ENCODE measurements around the gene DLK2. TPM values are rescaled to one million over a fixed set of nuclear protein-coding genes. Genes with fewer than 3 reads are reported as not detected.

Gene DLK2
- total and polyA plus RNA-seq, 10 donors, result 0.12 to 0.68 (median 0.42) TPM; not detected in 2

DNA sequence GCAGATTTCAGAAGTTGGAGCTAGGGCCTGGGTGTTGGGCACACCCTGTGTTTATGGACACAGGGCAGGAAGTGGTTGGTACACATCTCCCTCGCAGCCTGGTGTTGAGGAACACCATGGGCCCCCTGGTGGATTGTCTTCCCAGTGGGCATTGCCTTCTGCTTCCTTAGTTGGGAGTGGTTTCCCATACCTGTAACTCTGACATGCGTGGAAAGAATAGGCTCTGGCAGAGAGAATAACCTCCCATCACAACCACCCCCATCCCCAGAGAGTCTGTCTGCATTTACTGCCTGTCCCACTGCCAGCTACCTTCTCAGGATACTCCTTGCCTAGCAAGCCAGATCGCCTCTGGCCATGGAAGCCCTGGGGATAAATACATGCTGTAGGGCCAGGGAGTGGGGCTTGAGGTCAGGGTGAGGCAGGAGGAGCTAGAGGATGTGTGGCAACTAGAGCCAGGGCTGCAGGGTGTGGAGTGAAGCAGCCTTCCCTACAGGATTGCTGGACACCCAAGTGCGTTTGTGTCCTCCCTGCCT, 40.1 kb upstream of the DLK2 start:
- Histone ChIP-seq H3K4me1 (peaks cover 0 to 30% (median 18%) of the 10 kb centered on the region in 6 donors), H3K27me3 (replicated peaks in 1 of 7) (no peaks in the 10 kb centered on the region), H3K4me3 (no peak overlapping the region), H3K27ac (peak overlapping the region in 2 of 8 donors; percentile 8 to 9), H3K9me3 (no peaks in the 10 kb centered on the region), H3K36me3 (peaks cover 0 to 56% (median 28%) of the 10 kb centered on the region in 6 donors)
- no peak for DNase-seq
- 64 to 78% (median 71%) methylated on average over 2 to 4 of the region's 4 CpGs for WGBS, 5 donors
- no peak for TF ChIP-seq POLR2A (IDR thresholded peaks at IDR 0.05)
- TF ChIP-seq, protein P1, sequence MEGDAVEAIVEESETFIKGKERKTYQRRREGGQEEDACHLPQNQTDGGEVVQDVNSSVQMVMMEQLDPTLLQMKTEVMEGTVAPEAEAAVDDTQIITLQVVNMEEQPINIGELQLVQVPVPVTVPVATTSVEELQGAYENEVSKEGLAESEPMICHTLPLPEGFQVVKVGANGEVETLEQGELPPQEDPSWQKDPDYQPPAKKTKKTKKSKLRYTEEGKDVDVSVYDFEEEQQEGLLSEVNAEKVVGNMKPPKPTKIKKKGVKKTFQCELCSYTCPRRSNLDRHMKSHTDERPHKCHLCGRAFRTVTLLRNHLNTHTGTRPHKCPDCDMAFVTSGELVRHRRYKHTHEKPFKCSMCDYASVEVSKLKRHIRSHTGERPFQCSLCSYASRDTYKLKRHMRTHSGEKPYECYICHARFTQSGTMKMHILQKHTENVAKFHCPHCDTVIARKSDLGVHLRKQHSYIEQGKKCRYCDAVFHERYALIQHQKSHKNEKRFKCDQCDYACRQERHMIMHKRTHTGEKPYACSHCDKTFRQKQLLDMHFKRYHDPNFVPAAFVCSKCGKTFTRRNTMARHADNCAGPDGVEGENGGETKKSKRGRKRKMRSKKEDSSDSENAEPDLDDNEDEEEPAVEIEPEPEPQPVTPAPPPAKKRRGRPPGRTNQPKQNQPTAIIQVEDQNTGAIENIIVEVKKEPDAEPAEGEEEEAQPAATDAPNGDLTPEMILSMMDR (IDR thresholded peaks at IDR 0.05 in 8 of 11, conservative IDR thresholded peaks at IDR 0.05 in 3 of 11), result peak in 4 of 11 experiments; percentile 6 to 19 (median 10)
- intact Hi-C loops (cut with DNase I; ENCODE audit: low total_unique reads), result no loop called here

DNA sequence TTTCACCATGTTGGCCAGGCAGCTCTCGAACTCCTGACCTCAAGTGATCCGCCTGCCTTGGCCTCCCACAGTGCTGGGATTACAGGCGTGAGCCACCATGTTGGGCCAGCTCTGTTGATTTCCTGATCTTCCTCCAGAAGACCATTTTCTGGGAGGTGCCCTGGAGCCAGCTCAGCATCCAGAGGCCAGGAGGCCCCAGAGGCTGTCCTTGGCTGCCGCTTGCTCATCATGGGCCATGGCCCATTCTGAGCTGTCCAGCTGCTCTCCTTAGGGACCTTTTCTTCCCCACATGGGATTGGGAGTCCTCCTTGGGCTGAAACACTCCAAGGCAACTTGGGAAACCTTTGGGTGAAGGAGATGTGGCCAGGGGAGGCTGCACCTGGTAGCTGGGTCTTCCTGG, 39.4 kb upstream of the DLK2 start:
- intact Hi-C loops (cut with DNase I; ENCODE audit: low total_unique reads), result no loop called here
- Histone ChIP-seq H3K27me3 (replicated peaks in 1 of 7) (no peaks in the 10 kb centered on the region), H3K36me3 (peaks cover 0 to 49% (median 21%) of the 10 kb centered on the region in 6 donors), H3K27ac (peak overlapping the region in 2 of 8 donors; percentile 8 to 9), H3K4me3 (no peak overlapping the region), H3K4me1 (peaks cover 0 to 28% (median 17%) of the 10 kb centered on the region in 6 donors), H3K9me3 (no peaks in the 10 kb centered on the region)
- 93 to 100% (median 96%) methylated on average over 4 of the region's 4 CpGs for WGBS, 5 donors
- no peak for TF ChIP-seq POLR2AphosphoS5 (IDR thresholded peaks at IDR 0.05)
- TF ChIP-seq, protein P1 (IDR thresholded peaks at IDR 0.05 in 8 of 11, conservative IDR thresholded peaks at IDR 0.05 in 3 of 11), result no peak
- TF ChIP-seq POLR2A (IDR thresholded peaks at IDR 0.05), result no peak
- no peak for DNase-seq

DNA sequence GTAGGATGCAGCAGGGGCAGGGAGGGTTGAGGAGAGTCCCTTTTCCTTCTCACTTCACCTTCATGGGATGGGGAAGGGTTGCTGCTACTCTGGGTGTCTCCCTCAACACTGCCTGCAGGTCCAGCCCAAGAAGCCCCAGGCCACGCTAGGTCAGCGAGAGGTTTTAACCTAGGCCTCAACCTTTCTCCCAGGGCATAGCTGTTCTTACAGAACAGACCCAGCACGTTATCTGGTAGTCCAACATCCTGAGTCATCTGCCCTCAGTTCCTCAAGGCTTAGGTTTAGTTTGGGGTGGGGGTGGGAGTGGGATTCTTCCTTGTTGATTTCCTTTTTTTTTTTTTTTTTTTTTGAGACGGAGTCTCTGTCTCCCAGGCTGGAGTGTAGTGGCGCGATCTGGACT, 39.0 kb upstream of the DLK2 start:
- Histone ChIP-seq H3K36me3 (peaks cover 0 to 45% (median 16%) of the 10 kb centered on the region in 6 donors), H3K27me3 (replicated peaks in 1 of 7) (no peaks in the 10 kb centered on the region), H3K9me3 (no peaks in the 10 kb centered on the region), H3K27ac (no peak overlapping the region), H3K4me3 (no peak overlapping the region), H3K4me1 (peaks cover 0 to 23% (median 15%) of the 10 kb centered on the region in 6 donors)
- TF ChIP-seq, protein P1 (IDR thresholded peaks at IDR 0.05 in 8 of 11, conservative IDR thresholded peaks at IDR 0.05 in 3 of 11), result no peak
- TF ChIP-seq POLR2AphosphoS5 (IDR thresholded peaks at IDR 0.05) (no peak), POLR2A (IDR thresholded peaks at IDR 0.05) (no peak)
- 87 to 99% (median 92%) methylated on average over 5 to 6 of the region's 6 CpGs for WGBS, 5 donors
- DNase-seq, result no peak
- intact Hi-C loops (cut with DNase I; ENCODE audit: low total_unique reads), result no loop called here

DNA sequence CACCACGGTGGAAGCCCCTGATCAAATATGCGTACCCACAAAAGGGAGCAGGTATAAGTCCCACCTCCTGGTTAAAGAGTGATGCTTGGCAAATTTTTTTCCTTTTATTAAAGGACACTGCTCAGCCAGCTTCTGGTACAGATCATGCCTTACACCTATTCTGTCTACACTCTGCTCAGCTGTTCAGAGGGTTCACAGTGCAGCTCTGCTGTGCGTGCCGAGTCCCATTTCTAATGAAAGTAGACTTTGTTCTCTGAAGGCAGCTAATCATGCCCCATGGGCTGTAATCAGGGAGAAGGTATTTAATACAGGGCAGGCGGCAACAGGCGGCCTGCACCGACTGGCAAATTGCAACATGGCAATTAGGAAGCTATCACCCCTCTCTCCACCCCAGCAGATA, 38.5 kb upstream of the DLK2 start:
- peaks cover 0 to 40% (median 11%) of the 10 kb centered on the region in 6 donors for H3K36me3 ChIP-seq
- WGBS, 5 donors, result 89 to 95% (median 94%) methylated on average over 7 of the region's 7 CpGs
- intact Hi-C loops (cut with DNase I; ENCODE audit: low total_unique reads), result no loop called here
- no peaks in the 10 kb centered on the region for H3K9me3 ChIP-seq
- no peak for TF ChIP-seq POLR2AphosphoS5 (IDR thresholded peaks at IDR 0.05)
- TF ChIP-seq, protein P1 (IDR thresholded peaks at IDR 0.05 in 8 of 11, conservative IDR thresholded peaks at IDR 0.05 in 3 of 11), result no peak
- no peak for TF ChIP-seq POLR2A (IDR thresholded peaks at IDR 0.05)
- H3K27ac ChIP-seq, result no peak overlapping the region
- H3K4me1 ChIP-seq, result peaks cover 0 to 20% (median 14%) of the 10 kb centered on the region in 6 donors
- DNase-seq, result no peak
- H3K27me3 ChIP-seq (replicated peaks in 1 of 7), result no peaks in the 10 kb centered on the region
- no peak overlapping the region for H3K4me3 ChIP-seq

All from spleen (tissue), 11 donors.